OCI-LY7 (cell line): Measurements from ENCODE around the gene SHH.

Source experiments
- CTCF ChIP-seq: fragments of 200-600 bp; sonication (generic); conservative IDR thresholded peaks from 2 replicates; pipeline ENCODE4 v1.5.1; 2014; ENCODE audit warnings: mild to moderate bottlenecking, antibody characterized with exemption, low read length, moderate library complexity, mixed read lengths
- EZH2phosphoT487 ChIP-seq: fragments of 200-600 bp; sonication (generic); IDR thresholded peaks from 2 replicates; pipeline ENCODE4 v1.6.1; 2018; ENCODE audit warnings: low read depth, borderline replicate concordance, mild to moderate bottlenecking, mixed run types, antibody characterized with exemption, low read length, moderate library complexity, mixed read lengths

GRCh38 chr7:155802906-155803417 is 9.3 kb downstream of the SHH start:
- TF ChIP-seq CTCF (no peak), EZH2phosphoT487 (no peak)
